Right lobe of liver (tissue), 4 donors: ENCODE results near the gene FBXL19.

Experiments
- CTCF ChIP-seq, 4 donors: fragments of 200-600 bp in 3 of 4; fragments of 450-650 bp in 1 of 4; IDR thresholded peaks; one replicate each; pipeline versions ENCODE4 v1.5.1 to v1.8.0; 2016 to 2022; ENCODE audit warnings: antibody characterized with exemption in 4 of 4, mild to moderate bottlenecking in 2 of 4
- POLR2A ChIP-seq: fragments of 450-650 bp; IDR thresholded peaks from one replicate; pipeline ENCODE4 v1.6.1; 2017; ENCODE audit warnings: antibody characterized with exemption, mild to moderate bottlenecking
- donor health status: DM: no; HTN: no; CAD: no.
- donor health status: DM: no; HTN: no; CAD: no.
- donor health status: DM: no; HTN: yes; CAD: no.

GRCh38 chr16:30874821-30875717, 48.3 kb upstream of the FBXL19 start:
- TF ChIP-seq CTCF (IDR thresholded peaks at IDR 0.05) (no peak), POLR2A (peak; percentile 83)
